ENCODE measurements around the gene IYD.
A peak's percentile ranks its signal among the peaks of the same experiment; 100 is the strongest.

- TF ChIP-seq CTCF (IDR thresholded peaks at IDR 0.05), result peak; percentile 75
- no peak for TF ChIP-seq ZFX (IDR thresholded peaks at IDR 0.05; ENCODE audit: borderline replicate concordance)
Measured at GRCh38 chr6:150417899-150418826, 49.4 kb downstream of the IYD start.
